ENCODE results near the gene IL21R. TPM values are rescaled to one million over a fixed set of nuclear protein-coding genes. Genes with fewer than 3 reads are reported as not detected.
"Not testable (repeated sequence)": the region's sequence is repeated elsewhere in the genome, so short reads cannot be mapped to it uniquely, and the experiment has no call there.

Gene IL21R
- total RNA-seq, 2 experiments from 2014 or later: 34.5 to 34.8 TPM

- no peak for TF ChIP-seq CTCF (IDR thresholded peaks at IDR 0.05)
- ChIA-PET CTCF (interaction anchor here (0.8 kb wide), 1 partner anchor 65 kb away, joined by 3 read pairs; no protein-coding TSS in a partner anchor), POLR2A (interaction anchor here (1.2 kb wide), 1 partner anchor 17 kb away, joined by 3 read pairs; no protein-coding TSS in a partner anchor)
- H3K27me3 ChIP-seq (ENCODE audit: control insufficient read depth in 1 of 2, insufficient read depth in 2 of 2, low read length in 2 of 2): no peaks in the 10 kb centered on the region
- no peaks in the 10 kb centered on the region for H3K27me3 Mint-ChIP-seq
- peaks cover 85% of the 10 kb centered on the region for H3K36me3 ChIP-seq (ENCODE audit: insufficient read depth, low read length)
- H3K4me1 ChIP-seq (ENCODE audit: insufficient read depth, low read length): peaks cover 10% of the 10 kb centered on the region
- H3K4me3 ChIP-seq (ENCODE audit: low read length): no peak overlapping the region
- peaks cover 87% of the 10 kb centered on the region for H3K36me3 Mint-ChIP-seq (ENCODE audit: low read depth)
- H3K9me3 ChIP-seq (ENCODE audit: control insufficient read depth in 1 of 2, insufficient read depth in 1 of 2, low read length in 2 of 2): no peaks in the 10 kb centered on the region
- H3K27ac ChIP-seq (ENCODE audit: low read depth in 1 of 2, low read length in 2 of 2): no peak overlapping the region
- peak overlapping the region; percentile 79 for H3K27ac Mint-ChIP-seq
- peaks cover 41% of the 10 kb centered on the region for H3K4me1 Mint-ChIP-seq (ENCODE audit: low read depth)
- DNase-seq: no peak
- intact Hi-C loops (cut with DNase I, micrococcal nuclease): no loop called here
- ATAC-seq (ENCODE audit: poor library complexity): no peak
- H3K4me3 Mint-ChIP-seq: no peak overlapping the region
- H3K9me3 Mint-ChIP-seq: no peaks in the 10 kb centered on the region
Measured at GRCh38 chr16:27433636-27434035, 31.7 kb downstream of the IL21R start.

DNA sequence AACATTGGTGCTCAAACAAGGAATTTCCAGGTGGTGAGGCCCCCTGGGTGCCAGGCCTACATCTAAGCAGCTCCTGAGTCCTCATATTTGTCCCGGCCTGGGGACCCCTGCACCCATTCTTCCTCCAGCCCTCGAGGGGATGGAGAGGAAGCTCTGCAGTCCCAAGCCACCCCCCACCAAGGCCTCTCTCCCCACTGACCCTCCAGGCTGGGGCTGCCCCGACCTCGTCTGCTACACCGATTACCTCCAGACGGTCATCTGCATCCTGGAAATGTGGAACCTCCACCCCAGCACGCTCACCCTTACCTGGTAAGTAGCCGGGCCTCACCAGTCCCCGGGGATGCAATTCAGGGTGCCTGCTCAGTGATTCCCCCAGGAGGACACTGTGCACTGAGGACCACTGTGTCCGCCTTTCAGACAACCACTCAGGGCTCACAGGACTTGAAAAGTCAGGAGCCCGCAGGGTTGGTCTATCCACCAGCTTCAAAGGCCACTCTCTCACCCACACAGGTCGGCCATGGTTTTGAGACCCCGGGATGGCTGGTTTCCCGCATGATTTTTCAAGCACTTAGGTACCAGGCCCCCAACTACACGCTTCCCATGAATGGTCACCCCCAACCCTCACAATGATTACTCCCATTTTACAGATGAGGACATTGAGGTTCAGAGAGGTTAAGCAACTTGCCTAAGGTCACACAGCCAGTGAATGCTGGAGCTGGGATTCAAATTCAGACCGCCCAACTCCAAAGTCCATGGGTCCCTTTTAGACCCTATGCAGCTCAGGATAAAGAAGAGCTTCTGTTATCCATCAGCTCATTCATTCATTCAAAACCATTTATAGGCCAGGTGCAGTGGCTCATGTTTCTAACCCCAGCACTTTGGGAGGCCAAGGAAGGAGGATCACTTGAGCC lies 32.4 kb downstream of the IL21R start:
- H3K27ac ChIP-seq (ENCODE audit: low read depth in 1 of 2, low read length in 2 of 2): no peak overlapping the region
- Mint-ChIP-seq H3K36me3 (ENCODE audit: low read depth) (peaks cover 91% of the 10 kb centered on the region), H3K27ac (peak overlapping the region; percentile 79), H3K4me3 (no peak overlapping the region), H3K4me1 (ENCODE audit: low read depth) (peaks cover 40% of the 10 kb centered on the region), H3K27me3 (no peaks in the 10 kb centered on the region), H3K9me3 (no peaks in the 10 kb centered on the region)
- intact Hi-C loops (cut with DNase I, micrococcal nuclease): no loop called here
- ChIA-PET POLR2A (interaction anchor here (1.2 kb wide), 1 partner anchor 16 kb away, joined by 3 read pairs; no protein-coding TSS in a partner anchor), CTCF (interaction anchor here (0.8 kb wide), 1 partner anchor 66 kb away, joined by 3 read pairs; no protein-coding TSS in a partner anchor)
- no peak for TF ChIP-seq CTCF (IDR thresholded peaks at IDR 0.05)
- no peak overlapping the region for H3K4me3 ChIP-seq (ENCODE audit: low read length)
- no peaks in the 10 kb centered on the region for H3K9me3 ChIP-seq (ENCODE audit: control insufficient read depth in 1 of 2, insufficient read depth in 1 of 2, low read length in 2 of 2)
- H3K36me3 ChIP-seq (ENCODE audit: insufficient read depth, low read length): peaks cover 92% of the 10 kb centered on the region
- DNase-seq: peak in 1 of 14 experiments; percentile 15
- peaks cover 8% of the 10 kb centered on the region for H3K4me1 ChIP-seq (ENCODE audit: insufficient read depth, low read length)
- no peak for ATAC-seq (ENCODE audit: poor library complexity)
- H3K27me3 ChIP-seq (ENCODE audit: control insufficient read depth in 1 of 2, insufficient read depth in 2 of 2, low read length in 2 of 2): no peaks in the 10 kb centered on the region

GRCh38 chr16:27435146-27435545 lies 33.2 kb downstream of the IL21R start:
- H3K4me3 Mint-ChIP-seq; POLR2A ChIA-PET; CTCF ChIA-PET; intact Hi-C loops (cut with DNase I, micrococcal nuclease); H3K27me3 ChIP-seq (ENCODE audit: control insufficient read depth in 1 of 2, insufficient read depth in 2 of 2, low read length in 2 of 2); H3K27me3 Mint-ChIP-seq; H3K4me3 ChIP-seq (ENCODE audit: low read length); H3K9me3 ChIP-seq (ENCODE audit: control insufficient read depth in 1 of 2, insufficient read depth in 1 of 2, low read length in 2 of 2); DNase-seq; ATAC-seq (ENCODE audit: poor library complexity); H3K27ac ChIP-seq (ENCODE audit: low read depth in 1 of 2, low read length in 2 of 2); H3K9me3 Mint-ChIP-seq; H3K4me1 ChIP-seq (ENCODE audit: insufficient read depth, low read length): not testable (repeated sequence)
- H3K36me3 Mint-ChIP-seq (ENCODE audit: low read depth): peaks cover 94% of the 10 kb centered on the region
- peak overlapping the region; percentile 59 for H3K27ac Mint-ChIP-seq
- peaks cover 42% of the 10 kb centered on the region for H3K4me1 Mint-ChIP-seq (ENCODE audit: low read depth)
- peaks cover 93% of the 10 kb centered on the region for H3K36me3 ChIP-seq (ENCODE audit: insufficient read depth, low read length)

Data from CD4-positive, alpha-beta T cell (primary cell).